LNCAP (cell line): ENCODE results near the gene MRPS27.

Experiments used
- CTCF ChIP-seq: fragments of 450-650 bp; IDR thresholded peaks from 2 replicates; pipeline ENCODE4 v1.5.1; 2017; ENCODE audit warnings: mild to moderate bottlenecking

The MRPS27 gene

GRCh38 chr5:72180925-72181324 lies 139.1 kb downstream of the MRPS27 start:
- no peak for TF ChIP-seq CTCF

- TF ChIP-seq CTCF, result no peak
Measured at GRCh38 chr5:72179816-72180440, 140.1 kb downstream of the MRPS27 start.

- TF ChIP-seq CTCF, result no peak
Measured at GRCh38 chr5:72179028-72179815, 140.8 kb downstream of the MRPS27 start.

- no peak for TF ChIP-seq CTCF
Measured at GRCh38 chr5:72177538-72177937, 142.5 kb downstream of the MRPS27 start.

- TF ChIP-seq CTCF, result no peak
Measured at GRCh38 chr5:72172786-72173185, 147.3 kb downstream of the MRPS27 start.

GRCh38 chr5:72171667-72172066 lies 148.4 kb downstream of the MRPS27 start:
- TF ChIP-seq CTCF, result no peak

- no peak for TF ChIP-seq CTCF
Measured at GRCh38 chr5:72170101-72170500, 149.9 kb downstream of the MRPS27 start.
